BLaER1 (cell line): Measurements from ENCODE around the gene EXOSC9.

Experiments used
- H3K27ac ChIP-seq: shearing (Covaris generic); formaldehyde crosslinking; 2 replicates; pipeline ENCODE4 v1.8.1; 2022
- H3K27me3 ChIP-seq: shearing (Covaris generic); formaldehyde crosslinking; 2 replicates; pipeline ENCODE4 v1.8.1; 2022
- H3K36me3 ChIP-seq: shearing (Covaris generic); formaldehyde crosslinking; 2 replicates; pipeline ENCODE4 v1.8.1; 2022
- H3K4me1 ChIP-seq: shearing (Covaris generic); formaldehyde crosslinking; 2 replicates; pipeline ENCODE4 v1.8.1; 2022
- H3K4me2 ChIP-seq: shearing (Covaris generic); formaldehyde crosslinking; 2 replicates; pipeline ENCODE4 v1.8.1; 2022
- H3K4me3 ChIP-seq: shearing (Covaris generic); formaldehyde crosslinking; 2 replicates; pipeline ENCODE4 v1.8.1; 2022
- H3K9ac ChIP-seq: shearing (Covaris generic); formaldehyde crosslinking; 2 replicates; pipeline ENCODE4 v1.8.1; 2022
- H3K9me3 ChIP-seq: shearing (Covaris generic); formaldehyde crosslinking; 2 replicates; pipeline ENCODE4 v1.8.1; 2022
- H4K20me1 ChIP-seq: shearing (Covaris generic); formaldehyde crosslinking; 2 replicates; pipeline ENCODE4 v1.8.1; 2022
- Cebpa-rat ChIP-seq: shearing (Covaris generic); IDR thresholded peaks from 2 replicates; pipeline ENCODE4 v1.8.1; 2022

Gene EXOSC9

GRCh38 chr4:121822047-121822446, 20.9 kb downstream of the EXOSC9 start:
- Histone ChIP-seq H3K36me3 (peaks cover 57% of the 10 kb centered on the region), H3K27ac (no peak overlapping the region)
- TF ChIP-seq Cebpa-rat = no peak

DNA sequence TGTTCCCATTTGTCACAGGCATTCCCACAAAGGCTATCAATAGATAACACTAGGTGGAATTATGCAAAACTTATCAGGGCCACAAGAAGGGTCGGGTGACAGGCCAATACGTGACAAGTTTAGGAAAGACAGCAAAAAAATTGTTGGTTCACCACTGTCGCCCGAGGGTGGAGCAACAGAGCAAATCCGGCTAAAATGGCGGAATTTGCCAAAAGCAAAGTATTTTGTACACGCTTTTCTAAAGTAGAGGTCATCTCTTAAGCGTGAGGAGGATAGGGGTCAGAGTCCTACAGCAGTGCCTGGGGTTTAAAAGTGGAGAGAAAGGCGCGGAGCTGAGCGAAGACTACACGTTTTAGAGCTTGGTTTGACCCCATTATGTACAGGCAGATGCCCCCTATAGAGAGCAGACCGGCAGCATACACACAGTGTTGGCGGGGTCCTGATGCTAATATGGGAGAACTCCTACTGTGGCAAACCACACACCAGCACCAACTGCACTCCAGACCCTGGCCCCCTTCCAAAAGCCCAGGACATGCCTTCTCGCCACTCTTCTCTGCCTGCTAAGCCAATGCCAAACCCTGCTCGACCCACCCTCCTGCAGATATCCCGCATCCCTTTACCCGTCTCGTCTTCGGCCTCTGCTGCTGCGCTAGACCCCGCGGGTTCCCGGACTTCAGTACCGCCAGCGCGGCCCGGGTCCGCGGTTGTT, 21.8 kb downstream of the EXOSC9 start:
- Histone ChIP-seq H3K27me3 (no peaks in the 10 kb centered on the region), H3K4me3 (peak overlapping the region; percentile 89), H3K27ac (peak overlapping the region; percentile 88), H3K4me2 (peak overlapping the region; percentile 86), H3K36me3 (peaks cover 53% of the 10 kb centered on the region), H3K4me1 (peaks cover 18% of the 10 kb centered on the region), H3K9me3 (no peaks in the 10 kb centered on the region), H4K20me1 (peaks cover 26% of the 10 kb centered on the region), H3K9ac (peak overlapping the region; percentile 86)
- no peak for TF ChIP-seq Cebpa-rat

More at GRCh38 chr4:121822047-121822446, 20.9 kb downstream of the EXOSC9 start:
- no peaks in the 10 kb centered on the region for H3K27me3 ChIP-seq
- no peaks in the 10 kb centered on the region for H3K9me3 ChIP-seq
- peak overlapping the region; percentile 86; the same call in 1 of the 2 replicates for H3K9ac ChIP-seq
- H3K4me3 ChIP-seq = peak overlapping the region; percentile 89
- peak overlapping the region; percentile 86 for H3K4me2 ChIP-seq
- peaks cover 34% of the 10 kb centered on the region for H4K20me1 ChIP-seq
- peaks cover 18% of the 10 kb centered on the region for H3K4me1 ChIP-seq

DNA sequence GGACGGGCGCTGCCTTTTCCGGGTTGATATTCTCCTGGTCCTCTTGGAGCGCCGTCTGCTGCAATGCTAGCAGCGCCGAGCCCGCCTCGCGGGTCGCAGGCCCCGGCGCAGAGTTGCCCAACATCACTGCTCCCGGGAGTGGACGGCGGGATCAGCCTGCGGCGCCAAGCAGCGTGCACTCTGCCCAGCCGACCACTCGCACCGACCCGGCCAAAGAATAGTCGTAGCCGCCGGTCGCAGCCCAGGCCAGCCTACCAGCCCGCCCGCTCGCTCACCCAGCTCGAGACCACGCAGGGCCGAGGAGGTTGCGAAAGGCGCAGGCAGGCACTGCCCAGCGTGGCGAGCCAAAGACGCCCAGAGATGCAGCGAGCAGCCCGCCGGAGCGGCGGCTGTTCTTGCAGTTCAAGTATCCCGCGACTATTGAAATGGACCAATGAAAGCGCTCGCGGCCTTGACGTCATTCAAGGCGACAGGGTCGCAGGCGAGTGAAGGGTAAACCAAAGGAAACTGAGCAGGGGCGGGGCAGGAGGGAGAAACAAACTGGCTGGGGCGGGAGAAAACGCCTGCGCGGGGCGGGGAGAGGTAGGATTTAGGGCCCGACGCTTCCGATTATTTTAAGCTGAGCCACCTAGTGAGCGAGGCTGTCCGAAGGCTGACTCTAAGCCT, 22.5 kb downstream of the EXOSC9 start, which contains the start of gene CCNA2:
Gene CCNA2 (minus strand): TSS at position 379 of the 666 bp plus-strand sequence. CDS start 255 bp downstream, at position 124.
- Histone ChIP-seq H3K27ac (peak within 1 kb of the TSS; percentile 88), H3K4me3 (peak within 1 kb of the TSS; percentile 89), H3K9ac (peak within 1 kb of the TSS; percentile 86), H4K20me1 (peaks cover 20% of the 10 kb centered on the region), H3K36me3 (peaks cover 50% of the 10 kb centered on the region), H3K27me3 (no peaks in the 10 kb centered on the region), H3K9me3 (no peaks in the 10 kb centered on the region), H3K4me2 (peak within 1 kb of the TSS; percentile 86), H3K4me1 (peaks cover 18% of the 10 kb centered on the region)
- TF ChIP-seq Cebpa-rat = 0 out of 2 replicates have a peak, but pooled peaks have one; percentile 13

DNA sequence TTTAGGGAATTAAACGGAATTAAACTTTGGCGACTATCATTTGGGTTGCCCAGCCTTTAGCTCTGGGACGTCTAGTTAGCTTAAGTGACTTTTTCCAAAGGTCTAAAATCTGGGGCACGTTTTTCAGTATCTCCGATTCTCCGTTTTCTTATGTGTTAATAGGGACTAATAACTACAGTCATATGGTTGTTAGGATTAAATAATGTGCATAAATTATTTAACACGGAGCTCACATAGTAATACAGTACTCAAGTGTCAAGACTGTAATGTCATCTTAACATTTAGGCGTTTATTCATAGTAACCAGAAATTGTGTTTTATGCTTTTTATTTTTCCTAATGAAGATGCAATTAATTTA, 23.0 kb downstream of the EXOSC9 start:
- peak overlapping the region; percentile 86 for H3K4me2 ChIP-seq
- peak overlapping the region; percentile 89 for H3K4me3 ChIP-seq
- H3K36me3 ChIP-seq = peaks cover 45% of the 10 kb centered on the region
- peak overlapping the region; percentile 70 for H3K27ac ChIP-seq
- peaks cover 18% of the 10 kb centered on the region for H3K4me1 ChIP-seq
- peak overlapping the region; percentile 86; the same call in 1 of the 2 replicates for H3K9ac ChIP-seq
- H3K27me3 ChIP-seq = no peaks in the 10 kb centered on the region
- TF ChIP-seq Cebpa-rat = no peak
- H3K9me3 ChIP-seq = no peaks in the 10 kb centered on the region
- H4K20me1 ChIP-seq = peaks cover 19% of the 10 kb centered on the region

DNA sequence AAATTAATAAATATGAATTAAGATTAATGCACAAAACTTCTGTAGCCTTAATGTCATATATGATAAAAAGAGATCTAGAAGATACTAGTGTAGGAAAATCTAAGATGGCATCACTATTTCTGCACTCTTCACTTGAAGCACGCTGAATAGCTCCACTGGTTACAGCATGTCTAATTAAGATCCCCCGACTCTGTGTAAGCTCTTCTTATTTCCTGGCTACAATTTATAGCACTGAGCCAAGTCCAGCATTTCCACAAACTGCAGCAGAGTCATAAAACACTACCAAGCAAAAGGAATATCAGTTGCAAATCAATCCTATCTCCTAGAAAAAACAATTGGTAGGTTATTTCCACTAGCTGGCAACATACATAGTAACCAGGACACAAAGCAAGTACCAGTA, 23.8 kb downstream of the EXOSC9 start:
- Histone ChIP-seq H3K4me1 (peaks cover 18% of the 10 kb centered on the region), H4K20me1 (peaks cover 19% of the 10 kb centered on the region), H3K9me3 (no peaks in the 10 kb centered on the region), H3K27me3 (no peaks in the 10 kb centered on the region), H3K4me3 (no peak overlapping the region), H3K9ac (no peak overlapping the region), H3K36me3 (peaks cover 44% of the 10 kb centered on the region), H3K27ac (no peak overlapping the region), H3K4me2 (no peak overlapping the region)
- no peak for TF ChIP-seq Cebpa-rat

DNA sequence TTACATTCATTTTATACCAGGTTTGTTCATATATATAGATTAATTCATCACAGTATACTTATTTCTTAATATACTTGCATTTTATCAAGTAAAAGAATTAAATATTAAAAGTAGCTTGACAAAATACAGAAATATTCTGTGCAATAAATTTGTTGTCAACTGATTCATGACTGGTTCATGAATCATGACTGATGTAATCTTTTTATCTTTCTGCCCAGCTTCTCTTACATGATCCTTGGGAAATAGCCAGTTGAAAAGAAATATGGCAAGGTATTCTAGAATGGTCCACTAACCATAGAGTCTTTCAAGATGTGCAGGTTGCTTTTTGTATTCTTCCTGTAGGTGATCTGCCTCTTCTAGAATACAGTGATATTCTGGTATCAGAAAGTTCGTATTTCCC, 26.7 kb downstream of the EXOSC9 start:
- Histone ChIP-seq H3K4me1 (no peaks in the 10 kb centered on the region), H3K4me3 (no peak overlapping the region), H3K9me3 (no peaks in the 10 kb centered on the region), H3K9ac (no peak overlapping the region), H3K4me2 (no peak overlapping the region), H3K27ac (no peak overlapping the region), H4K20me1 (peaks cover 4% of the 10 kb centered on the region; the same call in 1 of the 2 replicates), H3K27me3 (no peaks in the 10 kb centered on the region), H3K36me3 (peaks cover 36% of the 10 kb centered on the region)
- TF ChIP-seq Cebpa-rat = no peak

GRCh38 chr4:121829511-121829910, 28.4 kb downstream of the EXOSC9 start:
- no peaks in the 10 kb centered on the region for H3K27me3 ChIP-seq
- H3K9ac ChIP-seq = no peak overlapping the region
- H3K36me3 ChIP-seq = peaks cover 36% of the 10 kb centered on the region

DNA sequence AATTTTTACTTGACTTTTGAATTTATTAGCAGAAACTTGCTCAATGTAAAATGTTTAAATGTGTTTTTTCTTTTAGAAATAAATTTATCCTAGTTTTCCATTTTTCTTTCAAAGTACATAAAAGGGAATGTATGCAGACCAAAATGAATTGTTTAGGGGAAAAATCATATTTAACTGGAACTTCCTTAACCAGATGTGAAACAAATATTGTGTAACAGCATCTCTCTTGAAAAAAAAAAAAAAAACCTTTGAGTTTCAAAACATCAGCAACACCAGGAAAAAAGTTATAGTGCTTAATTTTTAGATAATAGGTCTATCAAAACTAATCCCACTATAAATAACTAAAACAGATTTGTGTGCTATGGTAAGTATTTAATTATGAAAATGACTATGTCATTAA, 37.0 kb downstream of the EXOSC9 start:
- peaks cover 24% of the 10 kb centered on the region for H3K36me3 ChIP-seq
- H3K27me3 ChIP-seq = no peaks in the 10 kb centered on the region
- H3K4me3 ChIP-seq = no peak overlapping the region
- no peak overlapping the region for H3K9ac ChIP-seq
- no peaks in the 10 kb centered on the region for H4K20me1 ChIP-seq
- TF ChIP-seq Cebpa-rat = no peak
- no peaks in the 10 kb centered on the region for H3K4me1 ChIP-seq
- no peak overlapping the region for H3K27ac ChIP-seq
- H3K9me3 ChIP-seq = no peaks in the 10 kb centered on the region
- no peak overlapping the region for H3K4me2 ChIP-seq

More at GRCh38 chr4:121829511-121829910, 28.4 kb downstream of the EXOSC9 start:
- TF ChIP-seq Cebpa-rat = no peak
- no peaks in the 10 kb centered on the region for H3K4me1 ChIP-seq
- no peak overlapping the region for H3K4me3 ChIP-seq
- H4K20me1 ChIP-seq = no peaks in the 10 kb centered on the region
- H3K4me2 ChIP-seq = no peak overlapping the region
- H3K9me3 ChIP-seq = no peaks in the 10 kb centered on the region
- H3K27ac ChIP-seq = no peak overlapping the region

DNA sequence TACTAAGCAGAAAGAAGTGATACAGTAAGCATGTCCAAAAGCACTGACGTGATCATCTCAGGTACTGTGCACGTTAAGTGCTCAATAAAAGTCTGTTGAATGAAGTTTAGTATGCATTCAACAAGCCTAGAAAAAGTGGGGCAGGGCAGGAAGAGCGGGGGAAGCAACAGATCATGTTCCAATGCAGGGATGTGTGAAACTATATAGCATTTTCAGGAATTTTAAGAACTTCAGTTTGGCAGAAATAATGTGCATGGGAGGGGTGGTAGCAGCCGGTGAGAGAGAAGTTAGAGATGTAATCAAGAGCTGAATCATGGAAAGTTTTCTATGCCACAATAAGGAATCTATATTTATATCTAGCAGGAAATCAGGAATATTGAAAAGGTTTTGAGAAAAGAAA, 41.7 kb downstream of the EXOSC9 start:
- H3K9me3 ChIP-seq = no peaks in the 10 kb centered on the region
- H3K9ac ChIP-seq = no peak overlapping the region
- no peak overlapping the region for H3K4me3 ChIP-seq
- no peak overlapping the region for H3K27ac ChIP-seq
- H3K4me2 ChIP-seq = no peak overlapping the region
- no peaks in the 10 kb centered on the region for H3K4me1 ChIP-seq
- peaks cover 34% of the 10 kb centered on the region for H3K36me3 ChIP-seq
- no peak for TF ChIP-seq Cebpa-rat
- H4K20me1 ChIP-seq = no peaks in the 10 kb centered on the region
- H3K27me3 ChIP-seq = no peaks in the 10 kb centered on the region

DNA sequence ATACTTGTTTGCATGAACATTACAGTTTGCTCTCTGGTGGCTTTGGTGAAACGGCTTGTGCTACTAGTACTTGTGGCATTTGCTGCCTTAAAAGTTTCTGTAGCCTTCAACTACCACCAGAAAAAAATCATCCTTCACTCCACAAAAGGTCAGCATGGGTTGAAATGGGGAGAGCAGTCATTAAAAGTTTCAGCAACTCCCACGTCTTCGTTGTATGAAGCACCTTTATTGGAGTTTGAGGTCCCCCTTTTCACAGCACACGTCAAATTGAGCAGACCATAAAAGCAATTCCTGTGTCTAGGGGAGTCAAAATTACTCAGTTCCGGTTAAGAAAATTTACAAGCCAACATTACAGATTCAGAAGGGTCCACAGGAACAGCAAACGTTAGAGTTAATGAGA, 45.5 kb downstream of the EXOSC9 start:
- Histone ChIP-seq H3K4me1 (no peaks in the 10 kb centered on the region), H4K20me1 (no peaks in the 10 kb centered on the region), H3K9ac (no peak overlapping the region), H3K27me3 (no peaks in the 10 kb centered on the region), H3K9me3 (no peaks in the 10 kb centered on the region), H3K27ac (no peak overlapping the region), H3K4me2 (no peak overlapping the region), H3K4me3 (no peak overlapping the region), H3K36me3 (peaks cover 32% of the 10 kb centered on the region)
- TF ChIP-seq Cebpa-rat = no peak
